GM19372 (cell line): ENCODE data around the gene KRT71.

Experiments
- ATAC-seq: cut with Tn5 transposase; IDR thresholded peaks from one replicate; pipeline ENCODE4 v1.9.1; 2021; ENCODE audit warnings: mild to moderate bottlenecking, low read depth, moderate library complexity; ENCODE audit not compliant: unreplicated experiment

KRT71 gene

DNA sequence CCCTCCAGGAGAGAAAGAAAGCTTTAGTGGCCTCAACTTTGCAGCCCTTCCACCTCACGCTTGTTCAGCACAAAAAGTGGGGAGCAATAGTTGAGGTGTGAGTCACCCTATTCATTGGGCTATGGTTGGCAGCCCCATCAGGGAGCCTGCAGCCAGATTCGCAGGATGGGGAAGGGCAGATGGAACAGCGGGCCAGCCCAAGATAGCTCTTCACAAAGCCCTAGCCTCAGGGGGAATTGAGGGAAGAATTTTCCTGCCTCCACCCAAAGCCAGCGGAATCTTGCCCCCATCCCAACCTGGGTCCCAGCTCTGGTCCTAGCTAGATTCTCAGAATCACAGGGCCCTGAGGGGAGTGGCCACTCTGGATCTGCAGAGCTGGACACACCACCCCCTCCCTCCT is 29.1 kb downstream of the KRT71 start:
- no peak for ATAC-seq

DNA sequence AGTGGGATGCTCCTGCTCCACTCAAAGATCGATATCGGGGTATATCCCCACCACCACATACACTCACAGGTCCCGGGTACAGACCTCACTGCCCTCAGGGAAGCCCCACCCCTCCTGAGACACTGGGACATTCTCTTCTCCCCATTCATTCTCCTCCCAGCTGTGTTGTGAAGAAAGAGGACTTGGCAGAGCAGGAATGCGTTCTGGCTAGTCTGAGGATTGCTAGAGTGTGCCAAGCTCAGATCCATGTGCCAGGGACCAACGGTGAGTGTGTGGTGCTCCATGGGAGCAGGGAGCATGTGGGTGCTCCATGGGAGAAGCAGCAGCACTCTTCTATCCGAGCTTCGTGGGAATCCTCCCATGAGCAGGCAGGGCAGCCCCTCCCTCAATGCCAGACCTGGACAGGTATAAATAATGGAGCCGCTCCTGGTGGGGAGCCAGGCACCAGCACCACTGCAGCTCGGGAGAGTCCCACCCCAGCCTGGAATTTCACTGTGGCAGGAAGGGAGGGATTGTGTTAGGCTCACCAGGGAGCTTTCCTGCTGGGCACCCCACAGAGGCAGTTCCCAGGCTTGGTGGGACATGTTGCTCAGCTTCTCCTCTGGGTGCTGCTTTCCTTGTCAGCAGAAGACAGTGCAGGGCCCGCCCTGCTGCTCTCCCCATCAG is 30.5 kb downstream of the KRT71 start:
- no peak for ATAC-seq

- ATAC-seq, result no peak
Measured at GRCh38 chr12:52521568-52522266, 31.2 kb downstream of the KRT71 start.

DNA sequence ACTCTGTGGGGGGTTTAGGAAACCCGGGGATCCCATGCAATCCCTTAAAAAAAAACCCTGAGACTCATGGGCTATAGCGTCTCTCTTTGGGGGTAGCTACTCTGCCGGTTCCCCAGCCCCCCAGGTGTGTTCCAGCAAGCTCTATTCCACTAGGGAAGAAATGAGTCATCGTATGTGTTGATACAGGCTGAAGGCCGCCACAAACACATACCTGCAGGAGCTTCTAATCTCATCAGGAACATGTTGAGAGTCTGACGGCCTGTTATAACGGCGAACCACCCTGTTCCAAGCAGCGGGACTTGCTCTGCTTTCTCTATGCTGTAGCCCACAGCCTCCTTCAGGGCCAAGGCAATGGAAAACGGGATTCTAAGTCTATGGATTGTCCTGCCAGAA is 31.8 kb downstream of the KRT71 start:
- ATAC-seq, result no peak

GRCh38 chr12:52519826-52520662 is 32.9 kb downstream of the KRT71 start, which contains the start of gene KRT5:
Gene KRT5 (minus strand): TSS chr12:52520394. CDS start chr12:52520296, 98 bp downstream.
- ATAC-seq, result no peak

DNA sequence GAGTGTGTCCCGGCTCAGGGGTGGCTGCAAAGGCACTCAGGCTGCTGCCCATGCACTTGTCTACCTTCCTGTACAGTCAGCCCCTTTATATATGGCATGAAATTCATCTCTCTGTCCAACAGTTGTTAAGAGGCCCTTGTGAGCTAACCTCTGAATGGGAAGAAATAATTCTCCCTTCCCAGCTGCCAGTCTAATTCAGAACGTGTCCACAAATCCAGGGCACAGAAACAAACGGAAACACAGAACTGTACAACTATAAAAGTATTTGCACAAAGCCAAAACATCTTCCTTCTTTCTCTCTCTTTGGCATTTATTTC is 33.6 kb downstream of the KRT71 start:
- no peak for ATAC-seq

DNA sequence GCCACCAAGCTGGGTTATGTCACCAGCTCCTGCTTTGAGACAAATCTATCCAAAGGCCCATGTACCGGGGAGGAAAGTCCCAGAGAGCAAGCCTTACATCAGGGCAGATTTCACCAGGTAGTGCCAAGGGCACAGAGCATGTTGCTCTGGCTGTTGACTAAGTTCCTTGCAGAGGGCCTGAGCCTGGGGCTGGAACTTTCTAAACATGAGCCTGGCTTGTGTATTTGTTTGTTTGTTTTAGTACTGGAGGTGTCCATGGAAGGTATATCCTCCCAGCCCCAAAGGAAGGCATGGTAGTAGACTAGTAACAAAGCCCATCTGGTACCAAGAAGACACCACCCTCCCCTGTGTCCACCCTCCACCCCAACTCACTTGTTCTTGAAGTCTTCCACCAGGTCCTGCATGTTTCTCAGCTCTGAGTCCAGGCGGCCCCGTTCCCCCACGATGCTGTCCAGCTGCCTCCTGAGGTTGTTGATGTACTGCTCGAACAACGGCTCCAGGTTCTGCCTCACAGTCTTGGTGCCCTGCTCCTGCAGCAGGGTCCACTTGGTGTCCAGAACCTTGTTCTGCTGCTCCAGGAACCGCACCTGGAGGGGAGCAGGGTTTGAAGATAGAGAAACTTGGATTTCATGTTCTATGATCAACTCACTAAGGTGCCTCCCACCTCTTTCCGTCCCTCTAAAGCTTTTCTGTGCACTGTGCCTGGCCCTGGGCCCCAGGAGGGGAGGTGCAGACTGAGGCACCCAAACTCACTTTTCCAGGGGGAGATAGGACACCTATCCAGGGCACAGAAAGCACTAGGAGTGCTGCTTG is 34.2 kb downstream of the KRT71 start:
- ATAC-seq, result no peak

DNA sequence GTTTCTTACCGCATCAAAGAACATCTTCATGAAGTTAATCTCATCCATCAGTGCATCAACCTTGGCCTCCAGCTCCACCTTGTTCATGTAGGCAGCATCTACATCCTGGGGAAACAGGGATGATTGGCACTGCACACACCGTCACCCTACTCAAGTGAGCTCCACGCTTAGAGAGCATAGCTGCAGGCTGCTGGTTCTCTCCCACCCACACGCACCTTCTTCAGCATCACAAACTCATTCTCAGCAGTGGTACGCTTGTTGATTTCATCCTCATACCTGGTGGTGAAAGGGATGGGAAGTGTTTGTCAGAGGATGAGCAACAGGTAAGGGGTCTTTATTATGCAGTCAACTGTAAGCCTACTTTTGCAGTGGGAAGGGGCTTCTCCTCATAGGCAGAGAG is 35.1 kb downstream of the KRT71 start:
- ATAC-seq, result no peak

- no peak for ATAC-seq
Measured at GRCh38 chr12:52517005-52517835, 35.7 kb downstream of the KRT71 start.

DNA sequence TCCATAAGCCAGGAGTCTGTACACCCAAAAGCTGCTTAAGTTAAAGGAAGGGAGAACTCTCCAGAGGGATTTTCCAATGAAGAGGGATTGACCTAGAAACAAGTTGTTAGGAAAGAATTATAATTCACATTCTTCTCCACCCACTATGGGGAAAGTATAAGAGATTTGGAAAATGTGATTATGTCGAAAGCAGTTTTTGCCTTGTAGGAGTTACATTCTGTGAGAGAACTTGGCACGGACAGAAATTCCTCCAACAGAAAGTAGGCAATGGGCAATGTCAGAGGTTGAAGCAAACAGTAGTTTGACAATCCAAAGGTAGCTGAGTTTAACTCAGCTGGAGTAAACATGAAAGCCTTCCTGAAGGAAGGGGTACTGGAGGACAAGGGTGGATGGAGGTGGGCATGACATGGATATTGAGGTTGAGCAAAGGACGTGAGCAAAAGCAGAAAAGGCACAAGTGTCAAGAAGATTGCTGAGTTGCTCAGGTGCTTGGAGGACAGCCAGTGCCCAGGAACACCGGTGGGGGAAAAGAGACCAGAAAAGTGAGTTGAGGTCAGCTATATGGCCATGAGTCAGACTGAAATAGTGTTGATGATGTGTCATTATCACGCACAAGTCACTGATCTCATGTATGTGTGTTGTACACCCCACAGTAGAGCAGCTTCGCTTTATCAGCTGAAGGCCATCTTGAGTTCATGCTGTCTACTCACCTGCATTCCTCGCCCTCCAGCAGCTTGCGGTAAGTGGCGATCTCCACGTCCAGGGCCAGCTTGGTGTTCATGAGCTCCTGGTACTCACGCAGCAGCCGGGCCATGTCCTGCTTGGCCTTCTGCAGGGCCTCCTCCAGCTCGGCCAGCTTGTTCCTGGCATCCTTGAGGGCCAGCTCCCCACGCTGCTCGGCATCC is 36.8 kb downstream of the KRT71 start:
- no peak for ATAC-seq

GRCh38 chr12:52515319-52515646 is 37.7 kb downstream of the KRT71 start:
- ATAC-seq, result no peak

GRCh38 chr12:52514471-52515318 is 38.2 kb downstream of the KRT71 start:
- no peak for ATAC-seq

DNA sequence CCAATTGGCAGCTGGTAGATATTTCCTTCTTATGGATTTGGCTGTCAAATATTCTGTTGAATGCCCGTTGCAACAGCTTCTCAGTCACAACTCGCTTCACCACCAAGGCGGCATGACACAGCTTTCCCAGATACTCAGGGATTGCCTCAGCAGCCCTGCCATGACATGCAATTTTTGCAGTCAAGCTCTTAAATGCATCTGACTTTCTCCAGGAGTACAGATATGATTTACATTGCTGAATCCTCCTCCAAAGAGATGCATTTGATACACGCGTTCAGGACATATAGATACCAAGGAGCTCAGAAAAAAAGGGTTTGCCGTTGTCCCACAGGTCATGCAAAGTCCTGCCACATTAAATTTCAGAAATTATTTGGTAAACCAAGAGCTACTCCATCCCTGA is 39.2 kb downstream of the KRT71 start:
- no peak for ATAC-seq

GRCh38 chr12:52508211-52508610 is 44.7 kb downstream of the KRT71 start:
- no peak for ATAC-seq

- ATAC-seq, result no peak
Measured at GRCh38 chr12:52506858-52507715, 45.9 kb downstream of the KRT71 start.

- ATAC-seq, result no peak
Measured at GRCh38 chr12:52502877-52503276, 50.1 kb downstream of the KRT71 start.

DNA sequence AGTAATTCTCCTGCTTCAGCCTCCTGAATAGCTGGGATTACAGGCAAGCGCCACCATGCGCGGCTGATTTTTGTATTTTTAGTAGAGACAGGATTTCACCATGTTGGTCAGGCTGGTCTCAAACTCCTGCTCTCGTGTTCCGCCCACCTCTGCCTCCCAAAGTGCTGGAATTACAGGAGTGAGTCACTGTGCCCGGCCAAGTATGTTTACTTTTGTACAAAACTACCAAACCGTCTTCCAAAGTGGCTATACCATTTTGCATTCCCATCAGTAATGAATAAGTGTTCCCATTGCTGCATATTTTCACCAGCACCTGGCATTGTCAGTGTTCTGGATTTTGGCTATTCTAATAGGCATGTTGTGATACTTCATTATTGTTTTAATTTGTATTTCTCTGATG is 51.5 kb downstream of the KRT71 start:
- no peak for ATAC-seq
